Measurements from ENCODE around the gene MRPL55. TPM values are rescaled to one million over a fixed set of nuclear protein-coding genes. Genes with fewer than 3 reads are reported as not detected.

The MRPL55 gene
- total RNA-seq, 1 experiment from 2014 or later, result 343 TPM

DNA sequence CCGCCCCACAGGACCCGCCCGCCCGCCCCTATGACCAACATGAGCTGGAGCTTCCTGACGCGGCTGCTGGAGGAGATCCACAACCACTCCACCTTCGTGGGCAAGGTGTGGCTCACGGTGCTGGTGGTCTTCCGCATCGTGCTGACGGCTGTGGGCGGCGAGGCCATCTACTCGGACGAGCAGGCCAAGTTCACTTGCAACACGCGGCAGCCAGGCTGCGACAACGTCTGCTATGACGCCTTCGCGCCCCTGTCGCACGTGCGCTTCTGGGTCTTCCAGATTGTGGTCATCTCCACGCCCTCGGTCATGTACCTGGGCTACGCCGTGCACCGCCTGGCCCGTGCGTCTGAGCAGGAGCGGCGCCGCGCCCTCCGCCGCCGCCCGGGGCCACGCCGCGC, 48.6 kb upstream of the MRPL55 start:
- ATAC-seq (no peak), DNase-seq (no peak)
- no TSS peak for BruUV-seq (replicated peaks)
- H3K79me2 ChIP-seq (ENCODE audit: low read length), result no peaks in the 10 kb centered on the region
- H3K9me2 ChIP-seq (replicated peaks; ENCODE audit: low read length), result no peaks in the 10 kb centered on the region
- no peak overlapping the region for H2AFZ ChIP-seq (ENCODE audit: low read length)
- no peaks in the 10 kb centered on the region for H3K4me1 ChIP-seq (ENCODE audit: insufficient read depth, low read length)
- POLR2A ChIA-PET (ENCODE audit: unreplicated experiment), result no interaction called here
- H3K4me3 ChIP-seq (ENCODE audit: low read length), result no peak overlapping the region
- CTCF ChIA-PET, result no interaction called here
- no peak overlapping the region for H3K9ac ChIP-seq (ENCODE audit: low read length)
- H3K4me2 ChIP-seq (ENCODE audit: low read length), result no peak overlapping the region
- no peaks in the 10 kb centered on the region for H3K9me3 ChIP-seq (ENCODE audit: low read length)
- H3K36me3 ChIP-seq (ENCODE audit: low read depth, low read length), result no peaks in the 10 kb centered on the region
- no peaks in the 10 kb centered on the region for H3F3A ChIP-seq (ENCODE audit: low read length, unreplicated experiment)
- intact Hi-C loops (cut with micrococcal nuclease), result no loop called here
- no peak overlapping the region for H3K27ac ChIP-seq (ENCODE audit: low read length)
- H4K20me1 ChIP-seq (ENCODE audit: low read length), result no peaks in the 10 kb centered on the region
- no peak for TF ChIP-seq EZH2 (IDR thresholded peaks at IDR 0.05; ENCODE audit: low read length, unreplicated experiment)
- H3K27me3 ChIP-seq (ENCODE audit: low read length), result no peaks in the 10 kb centered on the region

DNA sequence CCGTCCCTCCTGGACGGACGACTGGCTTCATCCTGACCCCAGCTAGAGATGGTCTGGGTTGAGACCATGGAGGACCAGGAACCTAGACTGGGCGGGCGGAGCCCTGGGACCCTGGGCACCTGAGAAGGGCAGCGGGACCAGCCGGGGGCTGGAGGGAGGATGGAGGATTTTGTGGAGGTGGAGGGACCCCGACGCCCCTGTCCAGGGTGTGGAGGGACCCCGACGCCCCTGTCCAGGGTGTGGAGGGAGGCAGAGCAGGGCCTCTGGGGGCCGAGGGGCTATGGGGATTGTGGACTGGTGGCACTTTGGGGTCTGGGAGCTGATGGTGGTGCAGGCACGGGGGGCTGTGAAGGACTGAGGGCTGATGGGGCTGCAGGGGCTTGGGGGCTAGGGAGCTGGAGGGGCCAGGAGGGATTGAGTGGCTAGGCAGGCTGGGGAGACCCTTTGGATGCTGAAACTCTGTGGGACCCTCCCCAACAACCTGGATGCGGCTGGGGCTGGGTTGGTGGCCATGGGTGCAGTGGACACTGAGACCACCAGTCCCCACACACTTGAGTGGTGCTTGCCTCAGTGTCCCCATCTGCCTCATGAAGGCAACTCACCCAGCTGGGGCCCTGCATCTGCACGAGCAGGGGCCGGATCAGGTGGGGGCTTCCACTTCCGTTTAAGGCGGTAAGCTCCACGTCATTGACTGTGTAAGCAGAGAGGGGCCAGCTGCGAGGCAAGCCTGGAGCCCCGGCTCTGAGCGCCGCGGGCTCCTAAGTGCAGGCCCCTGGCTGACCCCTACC, 48.0 kb upstream of the MRPL55 start:
- H3K27ac ChIP-seq (ENCODE audit: low read length), result no peak overlapping the region
- no peak overlapping the region for H2AFZ ChIP-seq (ENCODE audit: low read length)
- BruUV-seq (replicated peaks), result no TSS peak

DNA sequence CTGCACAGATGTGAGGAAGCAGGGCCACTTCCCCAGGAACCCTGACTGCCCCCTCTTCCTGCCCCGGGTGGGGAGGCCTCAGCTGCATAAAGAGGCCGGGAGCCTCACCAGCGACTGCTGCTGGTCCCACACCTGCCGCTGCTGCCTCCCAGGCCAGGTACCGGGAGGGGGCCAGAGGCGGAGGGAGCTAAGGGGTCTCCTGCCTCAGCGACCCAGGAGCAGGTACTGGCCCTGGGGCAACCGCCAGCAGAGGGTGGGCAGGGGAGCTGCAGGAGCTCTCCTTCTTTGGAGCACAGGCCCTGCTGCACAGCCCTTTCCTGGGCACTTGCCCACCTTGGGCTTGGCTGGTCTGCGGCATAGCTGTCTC, 47.4 kb upstream of the MRPL55 start:
- H3K4me3 ChIP-seq (ENCODE audit: low read length), result no peak overlapping the region
- no peak overlapping the region for H3K27ac ChIP-seq (ENCODE audit: low read length)
- H3K36me3 ChIP-seq (ENCODE audit: low read depth, low read length), result no peaks in the 10 kb centered on the region
- intact Hi-C loops (cut with micrococcal nuclease), result no loop called here
- ATAC-seq, result no peak
- H3K4me2 ChIP-seq (ENCODE audit: low read length), result no peak overlapping the region
- BruUV-seq (replicated peaks), result no TSS peak
- CTCF ChIA-PET, result no interaction called here
- no peaks in the 10 kb centered on the region for H3K27me3 ChIP-seq (ENCODE audit: low read length)
- H3K9me3 ChIP-seq (ENCODE audit: low read length), result no peaks in the 10 kb centered on the region
- TF ChIP-seq EZH2 (IDR thresholded peaks at IDR 0.05; ENCODE audit: low read length, unreplicated experiment) (no peak), EZH2phosphoT487 (IDR thresholded peaks at IDR 0.05; ENCODE audit: borderline replicate concordance, low read length) (no peak)
- TF ChIP-seq, protein P1, sequence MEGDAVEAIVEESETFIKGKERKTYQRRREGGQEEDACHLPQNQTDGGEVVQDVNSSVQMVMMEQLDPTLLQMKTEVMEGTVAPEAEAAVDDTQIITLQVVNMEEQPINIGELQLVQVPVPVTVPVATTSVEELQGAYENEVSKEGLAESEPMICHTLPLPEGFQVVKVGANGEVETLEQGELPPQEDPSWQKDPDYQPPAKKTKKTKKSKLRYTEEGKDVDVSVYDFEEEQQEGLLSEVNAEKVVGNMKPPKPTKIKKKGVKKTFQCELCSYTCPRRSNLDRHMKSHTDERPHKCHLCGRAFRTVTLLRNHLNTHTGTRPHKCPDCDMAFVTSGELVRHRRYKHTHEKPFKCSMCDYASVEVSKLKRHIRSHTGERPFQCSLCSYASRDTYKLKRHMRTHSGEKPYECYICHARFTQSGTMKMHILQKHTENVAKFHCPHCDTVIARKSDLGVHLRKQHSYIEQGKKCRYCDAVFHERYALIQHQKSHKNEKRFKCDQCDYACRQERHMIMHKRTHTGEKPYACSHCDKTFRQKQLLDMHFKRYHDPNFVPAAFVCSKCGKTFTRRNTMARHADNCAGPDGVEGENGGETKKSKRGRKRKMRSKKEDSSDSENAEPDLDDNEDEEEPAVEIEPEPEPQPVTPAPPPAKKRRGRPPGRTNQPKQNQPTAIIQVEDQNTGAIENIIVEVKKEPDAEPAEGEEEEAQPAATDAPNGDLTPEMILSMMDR (conservative IDR thresholded peaks at IDR 0.05; ENCODE audit: low read depth, low read length), result no peak
- H3K79me2 ChIP-seq (ENCODE audit: low read length), result no peaks in the 10 kb centered on the region
- H4K20me1 ChIP-seq (ENCODE audit: low read length), result no peaks in the 10 kb centered on the region
- no peak for DNase-seq
- POLR2A ChIA-PET (ENCODE audit: unreplicated experiment), result no interaction called here
- H3F3A ChIP-seq (ENCODE audit: low read length, unreplicated experiment), result no peaks in the 10 kb centered on the region
- no peak overlapping the region for H2AFZ ChIP-seq (ENCODE audit: low read length)
- no peak overlapping the region for H3K9ac ChIP-seq (ENCODE audit: low read length)
- no peaks in the 10 kb centered on the region for H3K4me1 ChIP-seq (ENCODE audit: insufficient read depth, low read length)
- no peaks in the 10 kb centered on the region for H3K9me2 ChIP-seq (replicated peaks; ENCODE audit: low read length)

More for the DNA sequence above, 48.0 kb upstream of the MRPL55 start:
- Histone ChIP-seq H3F3A (ENCODE audit: low read length, unreplicated experiment) (no peaks in the 10 kb centered on the region), H4K20me1 (ENCODE audit: low read length) (no peaks in the 10 kb centered on the region), H3K4me2 (ENCODE audit: low read length) (no peak overlapping the region), H3K4me1 (ENCODE audit: insufficient read depth, low read length) (no peaks in the 10 kb centered on the region), H3K9ac (ENCODE audit: low read length) (no peak overlapping the region), H3K27me3 (ENCODE audit: low read length) (no peaks in the 10 kb centered on the region), H3K9me3 (ENCODE audit: low read length) (no peaks in the 10 kb centered on the region), H3K36me3 (ENCODE audit: low read depth, low read length) (no peaks in the 10 kb centered on the region), H3K9me2 (replicated peaks; ENCODE audit: low read length) (no peaks in the 10 kb centered on the region), H3K79me2 (ENCODE audit: low read length) (no peaks in the 10 kb centered on the region), H3K4me3 (ENCODE audit: low read length) (no peak overlapping the region)
- no peak for DNase-seq
- TF ChIP-seq EZH2phosphoT487 (IDR thresholded peaks at IDR 0.05; ENCODE audit: borderline replicate concordance, low read length), result no peak
- TF ChIP-seq, protein P1 (conservative IDR thresholded peaks at IDR 0.05; ENCODE audit: low read depth, low read length), result no peak
- TF ChIP-seq EZH2 (IDR thresholded peaks at IDR 0.05; ENCODE audit: low read length, unreplicated experiment), result no peak
- ATAC-seq, result no peak
- POLR2A ChIA-PET (ENCODE audit: unreplicated experiment), result no interaction called here
- CTCF ChIA-PET, result no interaction called here
- intact Hi-C loops (cut with micrococcal nuclease), result no loop called here
